H9 (cell line): Measurements from ENCODE around the gene INPP5A. TPM values are rescaled to one million over a fixed set of nuclear protein-coding genes. Genes with fewer than 3 reads are reported as not detected.

ENCODE experiments used
- DNase-seq: peaks from one replicate; pipeline ENCODE4 v3.0.0-alpha.2; 2017
- H2AFZ ChIP-seq: one replicate; pipeline ENCODE4 v1.6.1; 2013; ENCODE audit warnings: mild to moderate bottlenecking, low read length, control low read depth, moderate library complexity
- H2AK5ac ChIP-seq: 2 replicates; pipeline ENCODE4 v1.6.1; 2013; ENCODE audit warnings: low read length, control low read depth, mixed read lengths; ENCODE audit not compliant: insufficient read length
- H2BK120ac ChIP-seq: one replicate; pipeline ENCODE4 v1.6.1; 2013; ENCODE audit warnings: low read depth, mild to moderate bottlenecking, low read length, control low read depth, inconsistent platforms; ENCODE audit not compliant: poor library complexity, severe bottlenecking
- H2BK12ac ChIP-seq: 2 replicates; pipeline ENCODE4 v1.6.1; 2013; ENCODE audit warnings: low read length, control low read depth, mixed read lengths, low read depth; ENCODE audit not compliant: insufficient read length
- H2BK15ac ChIP-seq: 2 replicates; pipeline ENCODE4 v1.6.1; 2013; ENCODE audit warnings: low read depth, low read length, control low read depth
- H2BK20ac ChIP-seq: one replicate; pipeline ENCODE4 v1.6.1; 2013; ENCODE audit warnings: low read depth, mild to moderate bottlenecking, low read length, control low read depth, inconsistent platforms; ENCODE audit not compliant: poor library complexity, severe bottlenecking
- H2BK5ac ChIP-seq: 2 replicates; pipeline ENCODE4 v1.6.1; 2013; ENCODE audit warnings: low read length, control low read depth, mixed read lengths; ENCODE audit not compliant: insufficient read length
- H3K14ac ChIP-seq: 2 replicates; pipeline ENCODE4 v1.6.1; 2013; ENCODE audit warnings: low read length, control low read depth; ENCODE audit not compliant: insufficient read depth
- H3K18ac ChIP-seq: 2 replicates; pipeline ENCODE4 v1.6.1; 2013; ENCODE audit warnings: low read depth, mild to moderate bottlenecking, mixed read lengths, low read length, control low read depth; ENCODE audit not compliant: insufficient read length
- H3K23ac ChIP-seq: 2 replicates; pipeline ENCODE4 v1.6.1; 2013; ENCODE audit warnings: low read length, control low read depth, mixed read lengths, low read depth; ENCODE audit not compliant: insufficient read length
- H3K23me2 ChIP-seq: 2 replicates; pipeline ENCODE4 v1.6.1; 2013; ENCODE audit warnings: low read depth, mild to moderate bottlenecking, mixed read lengths, low read length, control low read depth; ENCODE audit not compliant: insufficient read length, poor library complexity, severe bottlenecking
- H3K27ac ChIP-seq: 2 replicates; pipeline ENCODE4 v1.5.1; 2013; ENCODE audit warnings: low read length, control low read depth, mixed read lengths, low read depth; ENCODE audit not compliant: insufficient read length
- H3K27me3 ChIP-seq: 2 replicates; pipeline ENCODE4 v1.6.1; 2013; ENCODE audit warnings: low read length, control low read depth, inconsistent platforms; ENCODE audit not compliant: insufficient read depth
- H3K4ac ChIP-seq: 2 replicates; pipeline ENCODE4 v1.6.1; 2013; ENCODE audit warnings: low read depth, mild to moderate bottlenecking, control low read depth, inconsistent platforms, low read length, moderate library complexity
- H3K4me1 ChIP-seq: 2 replicates; pipeline ENCODE4 v1.6.1; 2013; ENCODE audit warnings: low read length, control low read depth, inconsistent platforms; ENCODE audit not compliant: insufficient read depth
- H3K4me2 ChIP-seq: 2 replicates; pipeline ENCODE4 v1.6.1; 2013; ENCODE audit warnings: low read length, control low read depth, mixed read lengths; ENCODE audit not compliant: insufficient read length, insufficient read depth
- H3K56ac ChIP-seq: 2 replicates; pipeline ENCODE4 v1.6.1; 2013; ENCODE audit warnings: low read depth, mild to moderate bottlenecking, mixed read lengths, low read length, control low read depth; ENCODE audit not compliant: insufficient read length
- H3K79me1 ChIP-seq: 2 replicates; pipeline ENCODE4 v1.6.1; 2013; ENCODE audit warnings: low read depth, mild to moderate bottlenecking, moderate library complexity, low read length, control low read depth, inconsistent platforms; ENCODE audit not compliant: insufficient read depth, poor library complexity, severe bottlenecking
- H3K79me2 ChIP-seq: 2 replicates; pipeline ENCODE4 v1.6.1; 2013; ENCODE audit warnings: low read length, control low read depth, inconsistent platforms; ENCODE audit not compliant: insufficient read depth
- H3K9ac ChIP-seq: 2 replicates; pipeline ENCODE4 v1.6.1; 2013; ENCODE audit warnings: low read length, control low read depth, mixed read lengths; ENCODE audit not compliant: insufficient read length; ENCODE audit errors: extremely low read depth
- H3K9me3 ChIP-seq: one replicate; pipeline ENCODE4 v1.6.1; 2013; ENCODE audit warnings: low read depth, low read length, inconsistent platforms; ENCODE audit not compliant: control insufficient read depth
- H3T11ph ChIP-seq: one replicate; pipeline ENCODE4 v1.6.1; 2013; ENCODE audit warnings: mild to moderate bottlenecking, low read length, control low read depth, inconsistent platforms
- H4K20me1 ChIP-seq: one replicate; pipeline ENCODE4 v1.6.1; 2013; ENCODE audit not compliant: control insufficient read depth, insufficient read length, insufficient read depth
- H4K5ac ChIP-seq: 2 replicates; pipeline ENCODE4 v1.6.1; 2013; ENCODE audit warnings: low read depth, mild to moderate bottlenecking, mixed read lengths, low read length, control low read depth; ENCODE audit not compliant: insufficient read length
- H4K8ac ChIP-seq: replicated peaks from 2 replicates; pipeline ENCODE4 v1.6.1; 2013; ENCODE audit warnings: low read length, control low read depth, mixed read lengths, low read depth; ENCODE audit not compliant: insufficient read length
- H4K91ac ChIP-seq: 2 replicates; pipeline ENCODE4 v1.6.1; 2013; ENCODE audit warnings: low read depth, mild to moderate bottlenecking, moderate library complexity, mixed read lengths, low read length, control low read depth; ENCODE audit not compliant: insufficient read length
- H3K27ac Mint-ChIP-seq, 3 experiments: 2 replicates in 2 of 3; 3 replicates in 1 of 3; pipeline ENCODE4 v1.8.0; 2020 to 2021; ENCODE audit warnings: mixed read lengths in 3 of 3, mild to moderate bottlenecking in 1 of 3, moderate library complexity in 1 of 3
- H3K27me3 Mint-ChIP-seq: 2 replicates; pipeline ENCODE4 v1.8.0; 2021; ENCODE audit warnings: low read depth, mild to moderate bottlenecking, moderate library complexity, mixed read lengths
- H3K36me3 Mint-ChIP-seq, 3 experiments: 2 replicates in 2 of 3; 3 replicates in 1 of 3; pipeline ENCODE4 v1.8.0; 2020 to 2021; ENCODE audit warnings: low read depth in 3 of 3, mixed read lengths in 3 of 3; ENCODE audit not compliant: insufficient read depth in 1 of 3
- H3K4me1 Mint-ChIP-seq, 2 experiments: 2 replicates each; pipeline ENCODE4 v1.8.0; 2020; ENCODE audit warnings: mixed read lengths in 2 of 2
- H3K4me3 Mint-ChIP-seq, 2 experiments: 2 replicates in 1 of 2; 3 replicates in 1 of 2; pipeline ENCODE4 v1.8.0; 2020 to 2021; ENCODE audit warnings: mild to moderate bottlenecking in 2 of 2, mixed read lengths in 2 of 2, moderate library complexity in 1 of 2
- H3K9me3 Mint-ChIP-seq, 2 experiments: 2 replicates in 1 of 2; 3 replicates in 1 of 2; pipeline ENCODE4 v1.8.0; 2020; ENCODE audit warnings: mild to moderate bottlenecking in 2 of 2, mixed read lengths in 2 of 2, moderate library complexity in 1 of 2
- WGBS: extraction: QIAGEN DNeasy Blood & Tissue Kit; methylation state at CpG from one replicate; pipeline ENCODE4 v1.1.7; 2013; ENCODE audit warnings: missing lambda C conversion rate, low lambda C conversion rate, mixed read lengths; ENCODE audit not compliant: insufficient read length; ENCODE audit errors: extremely low coverage; 5-methylcytosine and 5-hydroxymethylcytosine counted together
- total RNA-seq: library from RNA; stranded (reverse); gene quantifications from 2 replicates; pipeline ENCODE4 v1.2.1, GENCODE V29; 2021
- TF ChIP-seq, protein P1 (sequence below): fragments of 200-600 bp; sonication (generic); conservative IDR thresholded peaks from 3 replicates; pipeline ENCODE4 v1.8.0; 2021; ENCODE audit warnings: antibody characterized with exemption, mild to moderate bottlenecking

Gene INPP5A
- total RNA-seq, 1 experiment from 2014 or later, result 17.7 TPM

- Histone ChIP-seq H4K5ac (no peak overlapping the region), H3K56ac (no peak overlapping the region), H3K23ac (no peak overlapping the region), H2BK5ac (no peak overlapping the region), H3K9me3 (no peaks in the 10 kb centered on the region), H2AFZ (no peak overlapping the region), H3K23me2 (no peaks in the 10 kb centered on the region), H3K14ac (no peak overlapping the region), H4K20me1 (no peaks in the 10 kb centered on the region), H2BK20ac (no peak overlapping the region), H4K8ac (no peak overlapping the region), H3K4me2 (no peak overlapping the region), H3T11ph (no peak overlapping the region), H4K91ac (no peak overlapping the region), H3K27ac (no peak overlapping the region), H3K18ac (no peak overlapping the region), H3K9ac (no peak overlapping the region), H2BK120ac (no peak overlapping the region), H3K4ac (no peak overlapping the region), H3K4me1 (no peaks in the 10 kb centered on the region), H2AK5ac (no peak overlapping the region), H2BK12ac (no peak overlapping the region), H3K27me3 (no peaks in the 10 kb centered on the region), H3K79me1 (no peaks in the 10 kb centered on the region), H3K79me2 (no peaks in the 10 kb centered on the region), H2BK15ac (no peak overlapping the region)
- Mint-ChIP-seq H3K9me3 (peaks cover 22 to 27% of the 10 kb centered on the region in 2 experiments), H3K4me1 (peaks cover 3% of the 10 kb centered on the region in 2 experiments; a peak in 3 of 4 replicates), H3K27ac (no peak overlapping the region), H3K4me3 (no peak overlapping the region), H3K36me3 (peaks cover 22 to 31% (median 22%) of the 10 kb centered on the region in 3 experiments), H3K27me3 (no peaks in the 10 kb centered on the region; the same call in 1 of the 2 replicates)
- TF ChIP-seq, protein P1, sequence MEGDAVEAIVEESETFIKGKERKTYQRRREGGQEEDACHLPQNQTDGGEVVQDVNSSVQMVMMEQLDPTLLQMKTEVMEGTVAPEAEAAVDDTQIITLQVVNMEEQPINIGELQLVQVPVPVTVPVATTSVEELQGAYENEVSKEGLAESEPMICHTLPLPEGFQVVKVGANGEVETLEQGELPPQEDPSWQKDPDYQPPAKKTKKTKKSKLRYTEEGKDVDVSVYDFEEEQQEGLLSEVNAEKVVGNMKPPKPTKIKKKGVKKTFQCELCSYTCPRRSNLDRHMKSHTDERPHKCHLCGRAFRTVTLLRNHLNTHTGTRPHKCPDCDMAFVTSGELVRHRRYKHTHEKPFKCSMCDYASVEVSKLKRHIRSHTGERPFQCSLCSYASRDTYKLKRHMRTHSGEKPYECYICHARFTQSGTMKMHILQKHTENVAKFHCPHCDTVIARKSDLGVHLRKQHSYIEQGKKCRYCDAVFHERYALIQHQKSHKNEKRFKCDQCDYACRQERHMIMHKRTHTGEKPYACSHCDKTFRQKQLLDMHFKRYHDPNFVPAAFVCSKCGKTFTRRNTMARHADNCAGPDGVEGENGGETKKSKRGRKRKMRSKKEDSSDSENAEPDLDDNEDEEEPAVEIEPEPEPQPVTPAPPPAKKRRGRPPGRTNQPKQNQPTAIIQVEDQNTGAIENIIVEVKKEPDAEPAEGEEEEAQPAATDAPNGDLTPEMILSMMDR, result no peak
- no CpG with 5 or more reads among the region's 4 CpGs for WGBS
- peak; percentile 20 for DNase-seq
These were observed 171.3 kb downstream of the INPP5A start for GRCh38 chr10:132708936-132709335.
